Duodenal mucosa (tissue), 2 donors: ENCODE measurements around the gene LNX2.

Experiments
- H3K27ac ChIP-seq: one replicate; pipeline ENCODE4 v1.7.0; 2013; ENCODE audit warnings: low read depth, low read length
- H3K27me3 ChIP-seq, 2 donors: one replicate each; pipeline ENCODE4 v1.7.0; 2013; ENCODE audit warnings: low read length in 2 of 2, control low read depth in 1 of 2; ENCODE audit not compliant: insufficient read depth in 2 of 2, control insufficient read depth in 1 of 2
- H3K36me3 ChIP-seq, 2 donors: one replicate each; pipeline ENCODE4 v1.7.0; 2013; ENCODE audit warnings: low read length in 2 of 2, control low read depth in 1 of 2; ENCODE audit not compliant: insufficient read depth in 2 of 2, control insufficient read depth in 1 of 2
- H3K4me1 ChIP-seq, 2 donors: one replicate each; pipeline ENCODE4 v1.7.0; 2013; ENCODE audit warnings: low read length in 2 of 2, control low read depth in 1 of 2; ENCODE audit not compliant: insufficient read depth in 2 of 2, control insufficient read depth in 1 of 2
- H3K4me3 ChIP-seq, 2 donors: one replicate each; pipeline ENCODE4 v1.7.0; 2013; ENCODE audit warnings: low read length in 2 of 2, low read depth in 1 of 2
- H3K9ac ChIP-seq, 2 donors: one replicate each; pipeline ENCODE4 v1.7.0; 2013; ENCODE audit warnings: low read length in 2 of 2, low read depth in 1 of 2
- H3K9me3 ChIP-seq, 2 donors: one replicate each; pipeline ENCODE4 v1.7.0; 2013; ENCODE audit warnings: low read length in 2 of 2, control low read depth in 1 of 2; ENCODE audit not compliant: control insufficient read depth in 1 of 2

LNX2 gene

DNA sequence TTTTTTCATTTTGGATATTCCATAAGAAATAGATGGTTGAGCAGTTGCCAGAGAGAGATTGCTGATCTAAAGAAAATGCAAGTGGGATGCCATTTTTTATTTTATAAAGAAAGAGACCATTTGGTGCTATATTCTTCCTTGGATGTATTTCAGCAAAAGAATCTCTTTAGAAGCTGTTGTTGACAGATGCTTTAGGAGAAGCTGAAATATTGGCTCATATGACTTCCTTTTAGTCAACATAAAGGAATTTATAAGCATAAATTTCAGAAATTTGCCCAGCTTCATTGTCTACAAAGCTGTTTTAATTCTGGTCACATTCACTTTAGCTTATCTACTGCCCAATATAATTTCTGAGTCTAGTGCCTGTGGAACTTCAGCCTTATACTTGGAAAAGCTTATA lies 38.2 kb upstream of the LNX2 start:
- H3K4me3 ChIP-seq: no peak overlapping the region
- no peak overlapping the region for H3K27ac ChIP-seq
- H3K9ac ChIP-seq: no peak overlapping the region
- no peaks in the 10 kb centered on the region for H3K27me3 ChIP-seq
- peaks cover 9 to 13% of the 10 kb centered on the region in 2 donors for H3K4me1 ChIP-seq
- H3K9me3 ChIP-seq: no peaks in the 10 kb centered on the region
- H3K36me3 ChIP-seq: peaks cover 2 to 3% of the 10 kb centered on the region in 2 donors

DNA sequence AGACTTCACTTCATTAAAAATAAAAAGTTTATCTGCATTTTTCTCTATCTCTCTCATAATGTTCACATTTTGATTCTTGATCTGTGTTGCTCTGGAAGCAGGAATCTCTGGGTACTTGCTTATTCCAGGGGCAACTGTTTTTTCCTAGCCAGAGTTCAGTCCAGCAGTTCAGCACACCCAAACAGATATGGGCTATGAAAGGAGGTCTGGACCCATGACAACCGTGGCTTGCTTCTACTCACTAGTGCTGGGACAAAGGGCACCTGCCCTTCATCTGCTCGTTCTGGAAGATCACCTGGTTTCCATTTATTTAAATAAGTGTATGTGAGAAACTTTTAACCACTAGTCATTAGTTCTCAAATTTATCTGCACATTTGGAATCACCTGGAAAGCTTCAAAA lies 37.4 kb upstream of the LNX2 start:
- no peak overlapping the region for H3K27ac ChIP-seq
- H3K4me1 ChIP-seq: peaks cover 9 to 13% of the 10 kb centered on the region in 2 donors
- H3K4me3 ChIP-seq: no peak overlapping the region
- peaks cover 2 to 3% of the 10 kb centered on the region in 2 donors for H3K36me3 ChIP-seq
- H3K9ac ChIP-seq: no peak overlapping the region
- no peaks in the 10 kb centered on the region for H3K27me3 ChIP-seq
- H3K9me3 ChIP-seq: no peaks in the 10 kb centered on the region

DNA sequence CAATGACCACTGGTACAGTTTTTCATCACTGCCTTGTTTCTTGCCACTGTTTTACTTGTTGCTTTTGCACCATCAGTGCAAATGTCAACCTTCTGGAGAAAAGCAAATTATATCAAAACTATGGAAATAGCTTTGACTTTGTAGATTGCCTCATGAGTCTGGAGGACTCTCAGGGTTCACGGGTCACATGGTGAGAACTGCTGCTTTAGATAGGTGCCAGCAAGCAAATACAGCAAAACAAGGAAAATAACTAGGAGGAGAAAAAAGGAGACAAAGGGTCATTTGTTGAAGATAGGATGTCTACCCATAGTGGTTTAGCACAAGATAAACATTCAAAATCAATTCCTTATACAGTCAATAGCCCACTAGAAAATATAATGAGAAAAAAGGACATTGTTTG lies 34.5 kb upstream of the LNX2 start:
- H3K36me3 ChIP-seq: peaks cover 16 to 20% of the 10 kb centered on the region in 2 donors
- H3K4me3 ChIP-seq: no peak overlapping the region
- H3K27me3 ChIP-seq: no peaks in the 10 kb centered on the region
- no peak overlapping the region for H3K27ac ChIP-seq
- H3K9me3 ChIP-seq: peaks cover 7 to 8% of the 10 kb centered on the region in 2 donors
- H3K4me1 ChIP-seq: peaks cover 9 to 13% of the 10 kb centered on the region in 2 donors
- no peak overlapping the region for H3K9ac ChIP-seq

DNA sequence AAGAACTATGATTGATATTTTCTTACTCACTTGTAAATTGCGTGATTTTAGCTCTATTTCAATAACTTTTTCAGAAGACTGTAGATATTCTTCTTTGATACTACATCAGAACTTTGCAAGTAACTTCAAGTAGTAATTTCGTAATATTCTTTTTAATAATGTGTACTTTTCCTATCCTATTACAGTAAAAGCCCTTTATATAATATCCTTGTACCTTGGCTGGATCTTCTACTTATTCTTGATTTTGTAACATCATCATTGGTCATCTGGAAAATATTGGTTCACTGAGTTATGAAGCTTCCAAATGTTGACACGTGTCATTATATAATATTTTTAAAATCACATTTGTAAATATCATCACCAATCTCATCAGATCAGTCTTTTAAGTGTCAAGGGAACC lies 33.7 kb upstream of the LNX2 start:
- H3K36me3 ChIP-seq: peaks cover 18 to 28% of the 10 kb centered on the region in 2 donors

DNA sequence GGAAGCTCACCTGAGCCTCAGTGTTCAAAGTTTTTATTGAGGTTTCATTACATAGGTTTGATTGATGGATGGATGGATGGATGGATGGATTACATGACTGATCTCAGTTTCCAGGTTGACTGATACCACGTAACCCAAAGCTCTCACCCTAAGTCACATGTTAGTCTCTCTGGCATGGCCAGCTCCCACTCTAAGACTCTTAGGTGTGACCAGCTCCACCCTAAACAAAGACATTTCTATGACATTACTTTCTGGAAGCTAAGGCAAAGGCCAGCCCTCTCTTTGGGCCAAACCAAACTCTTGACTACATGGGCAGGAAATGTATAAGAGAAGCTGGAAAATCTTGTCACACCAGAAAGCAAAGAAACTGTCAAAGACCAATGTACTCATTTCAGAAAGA lies 30.0 kb upstream of the LNX2 start:
- Histone ChIP-seq H3K27me3 (no peaks in the 10 kb centered on the region), H3K36me3 (peaks cover 19 to 38% of the 10 kb centered on the region in 2 donors), H3K27ac (no peak overlapping the region)

More for the DNA sequence above, 33.7 kb upstream of the LNX2 start:
- Histone ChIP-seq H3K9me3 (peaks cover 9 to 10% of the 10 kb centered on the region in 2 donors), H3K4me3 (no peak overlapping the region), H3K27ac (no peak overlapping the region), H3K4me1 (peaks cover 7 to 9% of the 10 kb centered on the region in 2 donors), H3K27me3 (no peaks in the 10 kb centered on the region), H3K9ac (no peak overlapping the region)

DNA sequence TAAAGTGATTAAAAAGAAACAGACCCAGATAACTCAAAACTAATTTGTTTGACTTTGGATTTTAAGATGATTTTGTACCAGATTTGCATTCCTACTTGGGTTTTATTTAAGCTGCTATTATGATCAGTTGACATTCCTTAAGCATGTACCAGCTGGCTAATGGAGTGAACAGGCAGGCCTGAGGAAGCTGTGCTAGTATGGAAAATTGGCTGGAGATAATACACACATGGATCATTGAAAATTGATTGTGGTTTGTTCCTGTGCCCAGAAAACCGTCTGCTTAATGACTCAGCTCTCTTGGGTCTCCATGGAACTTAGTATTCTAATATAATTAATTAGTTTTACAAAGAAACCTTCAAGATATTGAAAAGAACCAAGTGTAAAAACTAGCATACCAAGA lies 24.0 kb upstream of the LNX2 start:
- no peaks in the 10 kb centered on the region for H3K27me3 ChIP-seq
- H3K27ac ChIP-seq: no peak overlapping the region
- peaks cover 5 to 22% of the 10 kb centered on the region in 2 donors for H3K4me1 ChIP-seq

More for the DNA sequence above, 30.0 kb upstream of the LNX2 start:
- Histone ChIP-seq H3K9ac (no peak overlapping the region), H3K4me1 (no peaks in the 10 kb centered on the region), H3K4me3 (no peak overlapping the region), H3K9me3 (peaks cover 9 to 10% of the 10 kb centered on the region in 2 donors)

DNA sequence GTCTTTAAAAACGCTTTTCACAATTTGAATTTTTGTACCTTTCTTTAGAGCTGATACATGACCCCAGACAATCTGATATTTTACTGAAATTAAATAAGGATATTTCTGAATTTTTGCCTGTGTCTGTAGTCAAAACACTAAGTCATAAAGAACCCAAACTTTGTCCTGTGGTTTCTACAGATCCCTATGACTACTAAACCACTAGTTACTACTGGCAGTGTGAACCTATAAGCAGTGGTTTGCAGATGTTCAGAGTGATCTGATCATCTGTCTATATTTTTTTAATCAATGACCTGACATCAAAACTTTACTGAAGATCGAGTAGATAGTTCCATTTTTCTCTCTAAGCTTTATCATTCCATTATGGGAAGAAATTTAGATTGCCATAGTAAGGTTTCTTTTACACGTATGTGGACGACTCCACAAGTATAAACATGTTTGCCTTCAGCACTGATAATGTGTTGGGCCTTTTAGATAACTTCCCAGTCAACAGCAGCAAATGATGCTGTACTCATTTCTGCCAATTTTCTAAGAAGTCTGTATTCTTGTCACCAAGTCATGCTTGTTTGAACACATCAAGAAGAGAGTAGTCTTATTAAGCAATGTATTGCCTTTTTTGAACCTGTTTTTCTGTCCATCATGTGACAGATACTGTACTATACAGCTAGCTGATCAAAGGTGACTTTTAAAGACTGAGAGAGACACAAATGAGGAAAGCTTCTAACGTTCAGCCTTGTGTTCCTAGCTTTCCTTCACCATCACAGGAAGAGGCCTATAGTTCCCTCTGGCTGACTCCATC lies 23.2 kb upstream of the LNX2 start:
- Histone ChIP-seq H3K9me3 (no peaks in the 10 kb centered on the region), H3K36me3 (peaks cover 3 to 5% of the 10 kb centered on the region in 2 donors), H3K4me3 (no peak overlapping the region), H3K9ac (no peak overlapping the region), H3K27ac (no peak overlapping the region), H3K4me1 (peaks cover 5 to 22% of the 10 kb centered on the region in 2 donors), H3K27me3 (no peaks in the 10 kb centered on the region)

More for the DNA sequence above, 24.0 kb upstream of the LNX2 start:
- H3K36me3 ChIP-seq: peaks cover 3 to 12% of the 10 kb centered on the region in 2 donors
- H3K9ac ChIP-seq: no peak overlapping the region
- H3K9me3 ChIP-seq: no peaks in the 10 kb centered on the region
- H3K4me3 ChIP-seq: no peak overlapping the region

DNA sequence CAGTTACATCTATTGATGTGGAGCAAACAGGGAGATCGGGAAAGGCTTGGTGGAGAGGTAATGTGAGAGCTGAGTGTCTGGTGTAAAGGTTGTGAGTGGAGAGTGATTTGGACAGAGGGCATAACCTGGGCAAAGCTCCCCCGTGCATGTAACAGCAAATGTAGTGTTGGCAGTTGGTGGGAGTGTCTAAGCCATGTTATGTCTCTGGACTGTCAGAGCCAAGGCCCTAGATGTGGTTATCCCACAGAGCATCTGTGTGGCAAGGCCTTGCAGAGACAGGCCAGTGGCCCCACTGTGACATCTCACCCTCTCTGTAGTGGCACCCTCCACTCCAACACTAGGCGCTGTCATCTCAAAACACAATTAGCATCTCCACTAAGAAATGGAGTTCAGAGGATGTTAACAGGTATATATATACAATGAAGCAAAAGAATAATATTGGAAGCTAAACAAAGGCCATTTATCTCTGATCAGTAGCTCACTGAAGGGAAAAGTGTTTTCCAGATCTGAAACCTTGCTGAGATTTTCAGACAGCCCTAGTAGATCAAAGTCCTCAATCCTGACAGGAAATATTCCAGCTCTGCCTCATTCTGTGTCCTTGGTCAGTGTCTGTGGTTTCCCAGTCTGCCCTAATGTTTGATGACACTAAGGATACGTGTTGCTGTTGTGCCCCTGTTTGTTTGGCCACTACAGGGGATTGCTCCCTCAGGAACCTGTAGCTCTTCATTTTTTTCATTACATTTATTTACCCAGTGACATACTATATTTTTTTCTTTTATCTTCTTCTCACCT lies 21.6 kb upstream of the LNX2 start:
- peaks cover 8 to 22% of the 10 kb centered on the region in 2 donors for H3K4me1 ChIP-seq
- H3K27me3 ChIP-seq: no peaks in the 10 kb centered on the region
- H3K4me3 ChIP-seq: no peak overlapping the region
- no peak overlapping the region for H3K9ac ChIP-seq
- H3K36me3 ChIP-seq: no peaks in the 10 kb centered on the region
- no peaks in the 10 kb centered on the region for H3K9me3 ChIP-seq
- H3K27ac ChIP-seq: no peak overlapping the region

DNA sequence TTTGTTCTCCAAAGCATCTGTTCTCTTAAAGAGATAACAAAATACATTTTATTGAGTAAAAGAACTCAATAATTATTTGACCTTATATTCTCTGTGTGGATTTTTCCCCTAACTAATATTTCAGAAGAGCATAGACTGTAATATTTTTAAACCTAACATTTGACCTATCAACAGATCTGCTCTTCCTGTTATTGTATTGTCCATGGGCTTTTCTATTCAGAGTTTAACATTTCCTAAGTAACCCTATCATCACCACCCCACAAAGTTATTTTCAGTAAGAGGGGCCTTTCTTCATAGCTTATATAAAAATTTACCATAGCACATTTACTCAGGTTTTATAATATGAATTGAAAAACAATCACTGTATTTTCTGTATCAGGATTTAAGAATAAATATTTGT lies 18.9 kb upstream of the LNX2 start:
- Histone ChIP-seq H3K9me3 (no peaks in the 10 kb centered on the region), H3K36me3 (no peaks in the 10 kb centered on the region), H3K27me3 (no peaks in the 10 kb centered on the region), H3K4me3 (no peak overlapping the region), H3K4me1 (peaks cover 8 to 20% of the 10 kb centered on the region in 2 donors), H3K27ac (no peak overlapping the region), H3K9ac (no peak overlapping the region)

DNA sequence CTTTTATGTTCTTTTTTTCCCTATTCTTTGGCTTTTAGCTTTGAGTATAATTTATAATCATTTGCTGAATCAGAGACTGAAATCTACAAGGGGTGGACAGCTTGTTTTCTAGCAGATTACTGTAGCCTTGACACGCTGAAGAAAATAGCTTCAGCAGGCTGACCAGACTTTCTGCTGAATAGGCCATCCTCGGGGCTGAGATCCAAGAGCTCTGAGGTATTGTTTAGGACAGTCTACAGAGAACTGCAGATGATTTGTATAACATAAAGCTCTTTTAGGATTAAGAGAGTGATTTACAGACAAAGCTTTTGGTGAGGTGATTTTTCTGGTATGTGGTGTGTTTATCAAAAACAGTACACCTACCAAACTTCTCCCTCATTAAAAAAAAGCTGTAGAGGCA lies 18.2 kb upstream of the LNX2 start:
- no peak overlapping the region for H3K9ac ChIP-seq
- no peak overlapping the region for H3K4me3 ChIP-seq
- no peaks in the 10 kb centered on the region for H3K36me3 ChIP-seq
- H3K27ac ChIP-seq: no peak overlapping the region
- no peaks in the 10 kb centered on the region for H3K9me3 ChIP-seq
- peaks cover 8 to 15% of the 10 kb centered on the region in 2 donors for H3K4me1 ChIP-seq
- H3K27me3 ChIP-seq: no peaks in the 10 kb centered on the region
